Measurements from ENCODE around the gene NHSL2. TPM values are rescaled to one million over a fixed set of nuclear protein-coding genes. Genes with fewer than 3 reads are reported as not detected.

Gene NHSL2
- total RNA-seq, 1 experiment from 2014 or later = not detected

- DNase-seq (ENCODE audit: low spot score) = peak; percentile 77
Measured at GRCh38 chrX:72018277-72019112, 107.8 kb downstream of the NHSL2 start.

GRCh38 chrX:72019487-72019886, 108.8 kb downstream of the NHSL2 start:
- DNase-seq (ENCODE audit: low spot score) = no peak

GRCh38 chrX:72020204-72020603, 109.6 kb downstream of the NHSL2 start:
- DNase-seq (ENCODE audit: low spot score) = no peak

GRCh38 chrX:72020788-72021187, 110.1 kb downstream of the NHSL2 start:
- DNase-seq (ENCODE audit: low spot score) = no peak

- DNase-seq (ENCODE audit: low spot score) = peak; percentile 51
Measured at GRCh38 chrX:72021975-72022374, 111.3 kb downstream of the NHSL2 start.

- no peak for DNase-seq (ENCODE audit: low spot score)
Measured at GRCh38 chrX:72023071-72023470, 112.4 kb downstream of the NHSL2 start.

GRCh38 chrX:72025236-72025770, 114.7 kb downstream of the NHSL2 start:
- DNase-seq (ENCODE audit: low spot score) = no peak

- no peak for DNase-seq (ENCODE audit: low spot score)
Measured at GRCh38 chrX:72026341-72027023, 115.8 kb downstream of the NHSL2 start.

- no peak for DNase-seq (ENCODE audit: low spot score)
Measured at GRCh38 chrX:72027024-72027913, 116.6 kb downstream of the NHSL2 start.

- DNase-seq (ENCODE audit: low spot score) = no peak
Measured at GRCh38 chrX:72027914-72028307, 117.3 kb downstream of the NHSL2 start.

- DNase-seq (ENCODE audit: low spot score) = no peak
Measured at GRCh38 chrX:72028701-72029470, 118.2 kb downstream of the NHSL2 start.

- peak; percentile 66 for DNase-seq (ENCODE audit: low spot score)
Measured at GRCh38 chrX:72029483-72030411, 119.1 kb downstream of the NHSL2 start.

GRCh38 chrX:72030431-72030830, 119.8 kb downstream of the NHSL2 start:
- peak; percentile 33 for DNase-seq (ENCODE audit: low spot score)

- no peak for DNase-seq (ENCODE audit: low spot score)
Measured at GRCh38 chrX:72031118-72031517, 120.5 kb downstream of the NHSL2 start.

GRCh38 chrX:72031634-72032033, 121.0 kb downstream of the NHSL2 start:
- no peak for DNase-seq (ENCODE audit: low spot score)

GRCh38 chrX:72037601-72038000, 127.0 kb downstream of the NHSL2 start:
- no peak for DNase-seq (ENCODE audit: low spot score)

- no peak for DNase-seq (ENCODE audit: low spot score)
Measured at GRCh38 chrX:72038016-72038415, 127.4 kb downstream of the NHSL2 start.

GRCh38 chrX:72038868-72039267, 128.2 kb downstream of the NHSL2 start:
- no peak for DNase-seq (ENCODE audit: low spot score)

- no peak for DNase-seq (ENCODE audit: low spot score)
Measured at GRCh38 chrX:72040506-72040905, 129.9 kb downstream of the NHSL2 start.

- DNase-seq (ENCODE audit: low spot score) = no peak
Measured at GRCh38 chrX:72041176-72041575, 130.5 kb downstream of the NHSL2 start.
